CD8-positive, alpha-beta memory T cell (primary cell): ENCODE measurements around the gene SMYD3. TPM values are rescaled to one million over a fixed set of nuclear protein-coding genes. Genes with fewer than 3 reads are reported as not detected.

Source experiments
- CTCF ChIA-PET: fragments of 350-600 bp; sonication (Branson Sonifier 250); formaldehyde crosslinking; loops from one replicate; lab custom pipeline; 2021; ENCODE audit warnings: antibody characterized with exemption; lab: Charles Lee
- POLR2A ChIA-PET: fragments of 350-600 bp; sonication (Branson Sonifier 250); formaldehyde crosslinking; loops from one replicate; lab custom pipeline; 2021; ENCODE audit warnings: antibody characterized with exemption; lab: Charles Lee
- DNase-seq, 5 donors: peaks; one replicate each; pipeline versions ENCODE4 v3.0.0 to v3.0.0-alpha.2; 2020 to 2022; ENCODE audit warnings: mixed read lengths in 1 of 5
- H3K27ac ChIP-seq: one replicate; pipeline ENCODE4 v1.7.0; 2013; ENCODE audit warnings: low read depth, mild to moderate bottlenecking, low read length, moderate library complexity
- H3K27me3 ChIP-seq: 2 replicates; pipeline ENCODE4 v1.7.0; 2013; ENCODE audit warnings: low read length, mild to moderate bottlenecking; ENCODE audit not compliant: insufficient read depth, poor library complexity, severe bottlenecking
- H3K36me3 ChIP-seq: 2 replicates; pipeline ENCODE4 v1.7.0; 2013; ENCODE audit warnings: mild to moderate bottlenecking, low read length, moderate library complexity; ENCODE audit not compliant: insufficient read depth
- H3K4me1 ChIP-seq: 2 replicates; pipeline ENCODE4 v1.7.0; 2013; ENCODE audit warnings: mild to moderate bottlenecking, low read length, moderate library complexity; ENCODE audit not compliant: insufficient read depth
- H3K4me3 ChIP-seq: 2 replicates; pipeline ENCODE4 v1.7.0; 2013; ENCODE audit warnings: mild to moderate bottlenecking, low read length
- H3K9me3 ChIP-seq: 2 replicates; pipeline ENCODE4 v1.7.0; 2013; ENCODE audit warnings: mild to moderate bottlenecking, low read length
- H3K27ac Mint-ChIP-seq, 8 donors: one replicate each; pipeline ENCODE4 v1.8.0; 2020 to 2021; ENCODE audit warnings: mixed read lengths in 8 of 8, mild to moderate bottlenecking in 6 of 8, inconsistent platforms in 3 of 8, moderate library complexity in 3 of 8
- H3K27me3 Mint-ChIP-seq, 2 donors: one replicate each; pipeline ENCODE4 v1.8.0; 2020 to 2021; ENCODE audit warnings: mixed read lengths in 2 of 2, mild to moderate bottlenecking in 1 of 2, moderate library complexity in 1 of 2
- H3K36me3 Mint-ChIP-seq, 3 donors: one replicate each; pipeline ENCODE4 v1.8.0; 2020 to 2021; ENCODE audit warnings: mixed read lengths in 3 of 3, inconsistent platforms in 1 of 3, mild to moderate bottlenecking in 1 of 3
- H3K4me1 Mint-ChIP-seq, 3 donors: one replicate each; pipeline ENCODE4 v1.8.0; 2020 to 2021; ENCODE audit warnings: mixed read lengths in 3 of 3, inconsistent platforms in 1 of 3, mild to moderate bottlenecking in 1 of 3
- H3K4me3 Mint-ChIP-seq, 7 donors: one replicate each; pipeline ENCODE4 v1.8.0; 2020 to 2021; ENCODE audit warnings: mixed read lengths in 7 of 7, mild to moderate bottlenecking in 6 of 7, moderate library complexity in 4 of 7, inconsistent platforms in 2 of 7
- H3K9me3 Mint-ChIP-seq, 5 donors: one replicate each; pipeline ENCODE4 v1.8.0; 2020 to 2022; ENCODE audit warnings: mixed read lengths in 5 of 5, mild to moderate bottlenecking in 3 of 5, moderate library complexity in 2 of 5, inconsistent platforms in 1 of 5
- polyA plus RNA-seq: library from polyadenylated mRNA; unstranded; fragments of 300-500 nt; fragmentation: Illumina TruSeq; gene quantifications from one replicate; pipeline ENCODE4 v1.2.3, GENCODE V29; 2021
- total RNA-seq, 2 experiments: library from RNA; stranded (reverse); gene quantifications; one replicate each; pipeline ENCODE4 v1.2.3, GENCODE V29; 2021

SMYD3 gene
- total and polyA plus RNA-seq, 3 experiments from 2014 or later: 12.4 to 31.7 (median 14.5) TPM

- H3K4me1 Mint-ChIP-seq: no peaks in the 10 kb centered on the region
- Histone ChIP-seq H3K4me3 (no peak overlapping the region), H3K9me3 (no peaks in the 10 kb centered on the region), H3K27ac (no peak overlapping the region), H3K4me1 (no peaks in the 10 kb centered on the region), H3K27me3 (no peaks in the 10 kb centered on the region), H3K36me3 (no peaks in the 10 kb centered on the region)
- H3K4me3 Mint-ChIP-seq: no peak overlapping the region
- H3K9me3 Mint-ChIP-seq: no peaks in the 10 kb centered on the region
- H3K27me3 Mint-ChIP-seq: no peaks in the 10 kb centered on the region
- POLR2A ChIA-PET: no interaction called here
- no peak overlapping the region for H3K27ac Mint-ChIP-seq
- DNase-seq: no peak
- H3K36me3 Mint-ChIP-seq: peaks cover 8 to 14% (median 11%) of the 10 kb centered on the region in 3 donors
- CTCF ChIA-PET: interaction anchor here (1.1 kb wide), 1 partner anchor 13 kb away, joined by 3 read pairs; no protein-coding TSS in a partner anchor
Measured at GRCh38 chr1:245874942-245875580, 632.0 kb downstream of the SMYD3 start.

- peaks cover 0 to 3% of the 10 kb centered on the region in 2 donors for H3K27me3 Mint-ChIP-seq
- H3K27ac ChIP-seq: no peak overlapping the region
- no peaks in the 10 kb centered on the region for H3K36me3 ChIP-seq
- no peaks in the 10 kb centered on the region for H3K4me1 Mint-ChIP-seq
- peaks cover 8 to 14% (median 13%) of the 10 kb centered on the region in 3 donors for H3K36me3 Mint-ChIP-seq
- H3K27me3 ChIP-seq: no peaks in the 10 kb centered on the region
- H3K4me1 ChIP-seq: no peaks in the 10 kb centered on the region
- POLR2A ChIA-PET: no interaction called here
- no peak for DNase-seq
- CTCF ChIA-PET: no interaction called here
- H3K4me3 ChIP-seq: no peak overlapping the region
- H3K27ac Mint-ChIP-seq: no peak overlapping the region
- H3K9me3 Mint-ChIP-seq: no peaks in the 10 kb centered on the region
- no peaks in the 10 kb centered on the region for H3K9me3 ChIP-seq
- H3K4me3 Mint-ChIP-seq: no peak overlapping the region
Measured at GRCh38 chr1:245873883-245874671, 633.0 kb downstream of the SMYD3 start.

GRCh38 chr1:245873068-245873467 lies 634.0 kb downstream of the SMYD3 start:
- no peak for DNase-seq
- H3K4me3 Mint-ChIP-seq: no peak overlapping the region
- no peaks in the 10 kb centered on the region for H3K9me3 Mint-ChIP-seq
- H3K36me3 ChIP-seq: no peaks in the 10 kb centered on the region
- H3K4me3 ChIP-seq: no peak overlapping the region
- no peaks in the 10 kb centered on the region for H3K4me1 ChIP-seq
- ChIA-PET CTCF (no interaction called here), POLR2A (no interaction called here)
- peaks cover 0 to 3% of the 10 kb centered on the region in 2 donors for H3K27me3 Mint-ChIP-seq
- H3K4me1 Mint-ChIP-seq: no peaks in the 10 kb centered on the region
- H3K9me3 ChIP-seq: no peaks in the 10 kb centered on the region
- no peak overlapping the region for H3K27ac Mint-ChIP-seq
- peaks cover 8 to 14% (median 13%) of the 10 kb centered on the region in 3 donors for H3K36me3 Mint-ChIP-seq
- no peak overlapping the region for H3K27ac ChIP-seq
- no peaks in the 10 kb centered on the region for H3K27me3 ChIP-seq

DNA sequence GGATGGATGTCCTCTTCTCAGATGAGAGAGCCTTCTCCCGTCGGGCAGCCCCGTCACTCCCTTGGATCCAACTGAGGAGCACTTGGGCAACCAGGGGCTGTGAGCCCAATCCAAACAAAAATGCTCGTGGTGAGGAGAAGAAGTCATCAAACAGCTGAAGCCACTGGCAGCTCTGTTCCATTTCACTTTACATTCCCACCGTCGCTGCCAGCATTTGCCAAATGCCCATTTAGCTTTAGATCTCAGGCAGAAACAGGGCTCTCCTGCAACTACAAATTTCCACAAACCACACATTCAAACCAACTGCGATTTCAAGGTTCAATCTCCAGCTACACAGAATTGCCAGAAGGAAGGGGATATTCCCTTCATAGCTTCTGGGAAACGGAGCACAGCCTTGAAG lies 634.6 kb downstream of the SMYD3 start:
- ChIA-PET CTCF (no interaction called here), POLR2A (no interaction called here)
- H3K9me3 Mint-ChIP-seq: no peaks in the 10 kb centered on the region
- no peaks in the 10 kb centered on the region for H3K9me3 ChIP-seq
- no peaks in the 10 kb centered on the region for H3K4me1 Mint-ChIP-seq
- H3K4me1 ChIP-seq: no peaks in the 10 kb centered on the region
- no peaks in the 10 kb centered on the region for H3K36me3 ChIP-seq
- DNase-seq: no peak
- H3K4me3 ChIP-seq: no peak overlapping the region
- peaks cover 0 to 3% of the 10 kb centered on the region in 2 donors for H3K27me3 Mint-ChIP-seq
- peaks cover 8 to 14% (median 13%) of the 10 kb centered on the region in 3 donors for H3K36me3 Mint-ChIP-seq
- H3K27me3 ChIP-seq: no peaks in the 10 kb centered on the region
- H3K27ac ChIP-seq: no peak overlapping the region
- no peak overlapping the region for H3K27ac Mint-ChIP-seq
- H3K4me3 Mint-ChIP-seq: no peak overlapping the region

GRCh38 chr1:245871915-245872314 lies 635.2 kb downstream of the SMYD3 start:
- Histone ChIP-seq H3K27ac (no peak overlapping the region), H3K4me1 (no peaks in the 10 kb centered on the region), H3K36me3 (no peaks in the 10 kb centered on the region), H3K9me3 (no peaks in the 10 kb centered on the region), H3K27me3 (no peaks in the 10 kb centered on the region), H3K4me3 (no peak overlapping the region)
- DNase-seq: no peak
- no peaks in the 10 kb centered on the region for H3K4me1 Mint-ChIP-seq
- CTCF ChIA-PET: no interaction called here
- no peaks in the 10 kb centered on the region for H3K9me3 Mint-ChIP-seq
- H3K4me3 Mint-ChIP-seq: no peak overlapping the region
- POLR2A ChIA-PET: no interaction called here
- H3K27me3 Mint-ChIP-seq: peaks cover 0 to 3% of the 10 kb centered on the region in 2 donors
- H3K27ac Mint-ChIP-seq: no peak overlapping the region
- H3K36me3 Mint-ChIP-seq: peaks cover 8 to 14% (median 13%) of the 10 kb centered on the region in 3 donors

- H3K36me3 ChIP-seq: no peaks in the 10 kb centered on the region
- no peak overlapping the region for H3K4me3 ChIP-seq
- DNase-seq: no peak
- H3K9me3 Mint-ChIP-seq: no peaks in the 10 kb centered on the region
- peaks cover 0 to 3% of the 10 kb centered on the region in 2 donors for H3K27me3 Mint-ChIP-seq
- no peaks in the 10 kb centered on the region for H3K4me1 Mint-ChIP-seq
- no peak overlapping the region for H3K27ac ChIP-seq
- no peaks in the 10 kb centered on the region for H3K4me1 ChIP-seq
- ChIA-PET CTCF (no interaction called here), POLR2A (no interaction called here)
- no peak overlapping the region for H3K27ac Mint-ChIP-seq
- no peaks in the 10 kb centered on the region for H3K27me3 ChIP-seq
- H3K4me3 Mint-ChIP-seq: no peak overlapping the region
- no peaks in the 10 kb centered on the region for H3K9me3 ChIP-seq
- H3K36me3 Mint-ChIP-seq: peaks cover 8 to 13% (median 10%) of the 10 kb centered on the region in 3 donors
Measured at GRCh38 chr1:245871191-245871590, 635.9 kb downstream of the SMYD3 start.

DNA sequence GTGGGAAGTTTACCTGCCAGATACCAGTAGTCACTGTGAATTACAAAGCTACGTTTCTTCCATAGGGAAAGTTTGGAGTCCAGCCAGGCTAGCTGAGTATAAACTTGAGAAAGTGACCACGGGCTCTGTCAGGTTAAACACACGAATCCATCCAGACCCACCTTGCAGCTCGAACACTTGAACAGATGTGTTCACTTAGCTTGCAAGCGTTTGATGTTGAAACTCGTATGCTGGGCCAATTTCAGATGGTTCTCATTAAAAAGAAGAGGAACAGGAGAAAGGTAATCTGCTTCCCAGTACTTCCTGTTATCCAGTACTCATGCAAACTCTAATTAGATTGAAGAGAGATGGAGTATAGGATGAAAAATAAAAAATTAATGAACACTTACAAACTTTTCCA lies 636.4 kb downstream of the SMYD3 start:
- H3K27ac ChIP-seq: no peak overlapping the region
- H3K36me3 Mint-ChIP-seq: peaks cover 6 to 13% (median 10%) of the 10 kb centered on the region in 3 donors
- no peak overlapping the region for H3K4me3 Mint-ChIP-seq
- H3K36me3 ChIP-seq: no peaks in the 10 kb centered on the region
- no peaks in the 10 kb centered on the region for H3K9me3 Mint-ChIP-seq
- no peaks in the 10 kb centered on the region for H3K4me1 ChIP-seq
- no peaks in the 10 kb centered on the region for H3K27me3 ChIP-seq
- POLR2A ChIA-PET: no interaction called here
- no peaks in the 10 kb centered on the region for H3K9me3 ChIP-seq
- no peak for DNase-seq
- H3K27ac Mint-ChIP-seq: peak overlapping the region in 1 of 8 donors; percentile 14
- CTCF ChIA-PET: no interaction called here
- H3K27me3 Mint-ChIP-seq: peaks cover 0 to 3% of the 10 kb centered on the region in 2 donors
- H3K4me3 ChIP-seq: no peak overlapping the region
- no peaks in the 10 kb centered on the region for H3K4me1 Mint-ChIP-seq

- no peaks in the 10 kb centered on the region for H3K4me1 ChIP-seq
- H3K36me3 ChIP-seq: no peaks in the 10 kb centered on the region
- POLR2A ChIA-PET: no interaction called here
- Mint-ChIP-seq H3K36me3 (peaks cover 6 to 15% (median 12%) of the 10 kb centered on the region in 3 donors), H3K4me3 (no peak overlapping the region), H3K4me1 (no peaks in the 10 kb centered on the region), H3K9me3 (no peaks in the 10 kb centered on the region), H3K27ac (peak overlapping the region in 3 of 8 donors; percentile 9 to 48 (median 34)), H3K27me3 (peaks cover 0 to 3% of the 10 kb centered on the region in 2 donors)
- no peak overlapping the region for H3K4me3 ChIP-seq
- H3K27me3 ChIP-seq: no peaks in the 10 kb centered on the region
- no peak for DNase-seq
- no peaks in the 10 kb centered on the region for H3K9me3 ChIP-seq
- no peak overlapping the region for H3K27ac ChIP-seq
- CTCF ChIA-PET: no interaction called here
Measured at GRCh38 chr1:245869847-245870246, 637.2 kb downstream of the SMYD3 start.
